ENCODE results near the gene RASAL2.

RASAL2 gene

DNA sequence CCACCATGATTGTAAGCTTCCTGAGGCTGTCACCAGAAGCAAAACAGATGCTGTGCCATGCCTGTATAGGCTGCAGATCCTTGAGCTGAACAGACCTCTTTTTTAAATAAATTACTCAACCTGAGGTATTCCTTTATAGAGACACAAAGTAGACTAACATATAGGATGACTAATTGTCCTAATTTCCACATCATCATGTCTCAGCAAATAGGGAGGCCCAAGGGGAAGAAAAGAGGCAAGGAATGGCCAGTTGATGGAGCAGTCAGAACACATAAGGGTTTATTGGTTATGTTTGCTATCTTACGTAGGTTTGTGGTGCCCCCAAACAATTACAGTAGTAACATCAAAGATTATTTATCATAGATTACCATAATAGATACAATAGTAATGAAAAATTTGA, 126.2 kb downstream of the RASAL2 start:
- Histone ChIP-seq H3K27me3 (ENCODE audit: control insufficient read depth, insufficient read depth, low read length, poor library complexity, severe bottlenecking) (no peaks in the 10 kb centered on the region), H3K9me3 (ENCODE audit: control insufficient read depth, low read length) (no peaks in the 10 kb centered on the region), H3K4me3 (ENCODE audit: insufficient read depth, low read depth, low read length) (no peak overlapping the region), H3K36me3 (ENCODE audit: control insufficient read depth, insufficient read depth, low read length) (no peaks in the 10 kb centered on the region), H3K4me1 (ENCODE audit: control insufficient read depth, insufficient read depth, low read length) (no peaks in the 10 kb centered on the region), H3K27ac (ENCODE audit: insufficient read depth, low read depth, low read length, poor library complexity, severe bottlenecking) (no peak overlapping the region)
- WGBS, 2 experiments: 100% methylated on average over 1 of the region's 1 CpG; no CpG with 5 or more reads in 1 of the 2 experiments

DNA sequence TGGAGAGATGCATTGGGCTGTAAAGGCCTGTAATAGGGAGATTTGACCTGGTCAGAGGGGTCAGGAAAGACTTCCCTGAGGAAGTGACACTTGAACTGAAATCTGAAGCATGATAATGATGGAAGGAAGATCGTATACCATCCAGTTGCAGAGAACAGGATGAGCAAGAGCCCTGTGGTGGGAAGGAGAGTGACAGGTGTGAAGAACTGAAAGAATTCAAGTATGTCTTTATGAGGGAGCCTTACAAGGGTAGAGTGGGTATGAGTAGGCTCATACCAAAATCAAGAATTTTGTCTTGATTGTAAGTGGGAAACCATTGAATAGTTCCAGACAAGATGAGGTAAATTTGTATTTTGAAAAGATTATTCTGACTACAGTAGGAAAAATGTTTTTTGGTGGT, 129.4 kb downstream of the RASAL2 start:
- H3K9me3 ChIP-seq (ENCODE audit: control insufficient read depth, low read length): no peaks in the 10 kb centered on the region
- no peak overlapping the region for H3K27ac ChIP-seq (ENCODE audit: insufficient read depth, low read depth, low read length, poor library complexity, severe bottlenecking)
- H3K4me3 ChIP-seq (ENCODE audit: insufficient read depth, low read depth, low read length): no peak overlapping the region
- 80 to 92% methylated on average over 1 of the region's 1 CpG for WGBS, 2 experiments
- H3K27me3 ChIP-seq (ENCODE audit: control insufficient read depth, insufficient read depth, low read length, poor library complexity, severe bottlenecking): no peaks in the 10 kb centered on the region
- H3K4me1 ChIP-seq (ENCODE audit: control insufficient read depth, insufficient read depth, low read length): no peaks in the 10 kb centered on the region
- no peaks in the 10 kb centered on the region for H3K36me3 ChIP-seq (ENCODE audit: control insufficient read depth, insufficient read depth, low read length)

DNA sequence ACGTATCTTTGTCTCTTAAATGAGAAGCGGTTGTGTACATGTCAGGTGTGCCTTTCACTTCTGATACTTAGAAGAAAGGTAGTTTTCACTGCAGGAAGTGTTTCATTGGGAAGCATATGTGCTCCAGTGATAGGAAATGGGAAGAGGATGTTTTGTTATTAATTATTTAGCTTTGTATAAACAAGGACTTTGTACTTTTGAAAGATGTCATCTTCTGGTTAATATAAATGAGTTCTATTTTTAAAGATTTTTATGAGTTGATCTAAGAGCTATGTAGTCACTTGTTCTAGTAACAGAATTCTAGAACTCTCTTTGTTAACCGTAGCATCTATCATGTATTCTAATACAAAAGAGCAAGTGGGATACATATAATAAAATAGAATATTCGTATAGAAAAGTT, 130.5 kb downstream of the RASAL2 start:
- 93 to 97% methylated on average over 2 of the region's 4 CpGs for WGBS, 2 experiments
- H3K27ac ChIP-seq (ENCODE audit: insufficient read depth, low read depth, low read length, poor library complexity, severe bottlenecking): no peak overlapping the region
- no peak overlapping the region for H3K4me3 ChIP-seq (ENCODE audit: insufficient read depth, low read depth, low read length)
- H3K36me3 ChIP-seq (ENCODE audit: control insufficient read depth, insufficient read depth, low read length): no peaks in the 10 kb centered on the region
- no peaks in the 10 kb centered on the region for H3K9me3 ChIP-seq (ENCODE audit: control insufficient read depth, low read length)
- no peaks in the 10 kb centered on the region for H3K4me1 ChIP-seq (ENCODE audit: control insufficient read depth, insufficient read depth, low read length)
- no peaks in the 10 kb centered on the region for H3K27me3 ChIP-seq (ENCODE audit: control insufficient read depth, insufficient read depth, low read length, poor library complexity, severe bottlenecking)

DNA sequence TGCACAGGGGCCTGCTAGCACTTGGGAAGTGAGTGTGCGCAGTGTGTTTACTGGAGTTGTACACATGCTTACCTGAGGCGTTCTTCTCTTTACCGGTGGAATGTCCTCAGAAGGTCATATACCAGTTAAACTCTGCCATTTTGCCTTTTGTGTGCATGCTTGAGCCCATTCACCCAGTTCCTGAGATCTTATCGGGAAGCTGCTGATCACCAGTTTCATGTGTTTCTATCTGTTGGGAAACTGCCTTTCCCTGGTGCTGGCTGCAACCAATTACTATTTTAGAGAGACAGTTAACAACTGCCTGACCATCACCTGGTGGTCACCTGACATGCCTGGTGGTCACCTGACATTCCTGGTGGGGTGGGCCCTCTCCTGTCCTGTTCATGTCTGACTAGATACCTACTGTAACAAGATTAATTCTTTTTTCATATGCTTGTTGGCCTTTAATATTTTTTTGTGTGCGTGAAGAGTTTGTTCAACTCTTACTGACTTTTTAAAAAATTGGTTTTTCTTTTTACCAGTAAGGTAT, 137.0 kb downstream of the RASAL2 start:
- 94 to 98% methylated on average over 5 of the region's 5 CpGs for WGBS, 2 experiments
- no peaks in the 10 kb centered on the region for H3K36me3 ChIP-seq (ENCODE audit: control insufficient read depth, insufficient read depth, low read length)
- H3K4me3 ChIP-seq (ENCODE audit: insufficient read depth, low read depth, low read length): no peak overlapping the region
- H3K9me3 ChIP-seq (ENCODE audit: control insufficient read depth, low read length): no peaks in the 10 kb centered on the region
- no peaks in the 10 kb centered on the region for H3K4me1 ChIP-seq (ENCODE audit: control insufficient read depth, insufficient read depth, low read length)
- H3K27ac ChIP-seq (ENCODE audit: insufficient read depth, low read depth, low read length, poor library complexity, severe bottlenecking): no peak overlapping the region
- no peaks in the 10 kb centered on the region for H3K27me3 ChIP-seq (ENCODE audit: control insufficient read depth, insufficient read depth, low read length, poor library complexity, severe bottlenecking)

DNA sequence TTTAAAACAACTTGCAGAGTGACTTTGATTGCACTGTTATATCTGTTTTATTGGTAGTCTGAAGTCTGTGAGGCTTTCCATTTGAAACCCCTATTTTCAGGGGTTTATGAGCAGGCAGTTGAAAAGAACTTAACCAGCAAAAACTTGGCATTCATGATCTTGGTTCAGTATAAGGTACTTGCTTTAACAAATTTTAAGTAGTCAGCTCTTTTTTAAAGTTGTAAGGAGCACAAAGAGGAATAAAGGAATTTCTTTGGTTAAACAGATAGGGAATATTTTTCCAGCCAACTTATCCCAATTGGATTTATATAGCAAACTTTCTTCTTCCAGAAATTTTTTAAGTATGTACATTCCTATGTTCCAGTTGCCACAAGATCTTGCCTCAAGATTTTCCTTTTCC, 138.2 kb downstream of the RASAL2 start:
- Histone ChIP-seq H3K4me3 (ENCODE audit: insufficient read depth, low read depth, low read length) (no peak overlapping the region), H3K27ac (ENCODE audit: insufficient read depth, low read depth, low read length, poor library complexity, severe bottlenecking) (no peak overlapping the region), H3K4me1 (ENCODE audit: control insufficient read depth, insufficient read depth, low read length) (no peaks in the 10 kb centered on the region), H3K27me3 (ENCODE audit: control insufficient read depth, insufficient read depth, low read length, poor library complexity, severe bottlenecking) (no peaks in the 10 kb centered on the region), H3K36me3 (ENCODE audit: control insufficient read depth, insufficient read depth, low read length) (no peaks in the 10 kb centered on the region), H3K9me3 (ENCODE audit: control insufficient read depth, low read length) (no peaks in the 10 kb centered on the region)

DNA sequence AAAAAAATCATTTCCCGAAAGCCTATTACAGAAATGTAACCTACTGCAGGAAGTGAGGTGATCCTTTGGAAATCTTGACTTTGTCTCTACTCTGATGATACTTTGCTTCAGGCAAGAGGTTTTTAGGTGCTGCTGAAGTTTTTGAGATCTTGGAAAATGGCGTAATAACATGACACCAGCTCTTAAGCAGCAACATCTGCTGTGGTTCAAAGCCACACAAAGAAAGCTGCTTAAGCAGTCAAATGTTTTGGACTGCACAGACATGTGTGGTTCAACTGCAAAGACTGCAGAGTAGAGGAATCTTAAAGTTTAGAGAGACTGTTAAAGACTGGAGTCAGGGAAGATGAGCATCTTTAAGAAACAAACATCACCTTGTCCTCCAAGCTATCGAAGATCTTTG, 139.0 kb downstream of the RASAL2 start:
- 98 to 99% methylated on average over 3 of the region's 3 CpGs for WGBS, 2 experiments
- Histone ChIP-seq H3K27ac (ENCODE audit: insufficient read depth, low read depth, low read length, poor library complexity, severe bottlenecking) (no peak overlapping the region), H3K27me3 (ENCODE audit: control insufficient read depth, insufficient read depth, low read length, poor library complexity, severe bottlenecking) (no peaks in the 10 kb centered on the region), H3K9me3 (ENCODE audit: control insufficient read depth, low read length) (no peaks in the 10 kb centered on the region), H3K4me3 (ENCODE audit: insufficient read depth, low read depth, low read length) (no peak overlapping the region), H3K4me1 (ENCODE audit: control insufficient read depth, insufficient read depth, low read length) (no peaks in the 10 kb centered on the region), H3K36me3 (ENCODE audit: control insufficient read depth, insufficient read depth, low read length) (no peaks in the 10 kb centered on the region)

DNA sequence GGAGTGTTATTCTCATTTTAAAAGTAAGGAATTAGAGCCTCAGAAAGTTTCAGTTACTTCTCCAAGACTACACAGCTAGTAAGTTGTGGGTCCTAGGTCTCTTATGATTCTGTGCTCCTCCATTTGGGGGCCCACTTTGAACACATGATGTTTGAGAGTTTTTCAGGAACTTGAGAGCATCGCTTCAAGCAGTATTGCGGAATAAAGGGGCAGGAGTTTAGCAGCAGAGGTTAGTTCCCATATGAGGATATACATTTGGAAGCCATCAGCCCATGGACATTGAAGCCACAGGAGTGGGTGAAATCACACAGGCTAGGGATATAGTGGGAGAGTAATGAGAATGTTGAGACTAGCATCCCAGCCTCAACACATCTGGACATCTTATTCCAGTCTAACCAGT, 143.2 kb downstream of the RASAL2 start:
- Histone ChIP-seq H3K9me3 (ENCODE audit: control insufficient read depth, low read length) (no peaks in the 10 kb centered on the region), H3K27ac (ENCODE audit: insufficient read depth, low read depth, low read length, poor library complexity, severe bottlenecking) (peak overlapping the region; percentile 26), H3K27me3 (ENCODE audit: control insufficient read depth, insufficient read depth, low read length, poor library complexity, severe bottlenecking) (no peaks in the 10 kb centered on the region), H3K4me3 (ENCODE audit: insufficient read depth, low read depth, low read length) (no peak overlapping the region), H3K36me3 (ENCODE audit: control insufficient read depth, insufficient read depth, low read length) (no peaks in the 10 kb centered on the region), H3K4me1 (ENCODE audit: control insufficient read depth, insufficient read depth, low read length) (no peaks in the 10 kb centered on the region)
- WGBS, 2 experiments: 95 to 100% methylated on average over 2 of the region's 2 CpGs

DNA sequence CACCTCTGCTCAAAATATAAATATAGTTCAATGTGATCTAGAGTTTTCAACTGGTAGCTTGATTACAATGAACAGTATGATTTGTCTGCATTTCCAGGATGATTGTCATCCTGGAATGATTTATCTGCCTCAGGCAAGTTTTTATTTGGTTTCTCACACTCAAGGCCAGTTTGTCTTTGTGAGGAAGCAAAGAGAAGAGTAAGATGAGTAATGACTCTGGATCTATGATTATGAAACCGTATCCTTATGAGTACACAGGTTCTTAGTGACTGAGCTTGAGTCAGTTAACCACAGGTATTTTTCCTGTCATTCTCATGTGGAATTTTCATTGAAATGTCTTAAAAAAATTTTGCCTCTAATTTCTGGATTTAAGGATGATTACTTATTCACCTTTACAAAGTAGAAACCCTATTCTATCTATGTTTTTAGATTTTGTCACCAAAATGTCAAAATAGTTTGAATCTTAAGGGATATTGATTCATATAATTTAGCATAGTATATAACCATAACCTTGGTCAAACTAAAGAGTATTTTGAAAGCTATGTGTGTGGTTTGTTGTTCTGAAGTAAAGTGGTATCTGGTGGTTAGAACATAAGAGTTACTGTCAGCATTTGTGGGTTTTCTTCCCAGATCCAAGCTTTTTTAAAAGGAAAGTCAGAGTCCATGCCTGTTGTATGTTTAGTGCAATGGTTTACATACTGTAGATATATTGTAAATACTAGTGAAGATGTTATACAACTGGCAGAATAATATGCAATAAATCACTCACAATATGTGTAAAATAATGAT, 145.0 kb downstream of the RASAL2 start:
- Histone ChIP-seq H3K36me3 (ENCODE audit: control insufficient read depth, insufficient read depth, low read length) (no peaks in the 10 kb centered on the region), H3K4me3 (ENCODE audit: insufficient read depth, low read depth, low read length) (no peak overlapping the region), H3K27ac (ENCODE audit: insufficient read depth, low read depth, low read length, poor library complexity, severe bottlenecking) (no peak overlapping the region), H3K9me3 (ENCODE audit: control insufficient read depth, low read length) (no peaks in the 10 kb centered on the region), H3K4me1 (ENCODE audit: control insufficient read depth, insufficient read depth, low read length) (no peaks in the 10 kb centered on the region), H3K27me3 (ENCODE audit: control insufficient read depth, insufficient read depth, low read length, poor library complexity, severe bottlenecking) (no peaks in the 10 kb centered on the region)
- 85 to 92% methylated on average over 1 of the region's 1 CpG for whole genome bisulfite sequencing, 2 experiments

DNA sequence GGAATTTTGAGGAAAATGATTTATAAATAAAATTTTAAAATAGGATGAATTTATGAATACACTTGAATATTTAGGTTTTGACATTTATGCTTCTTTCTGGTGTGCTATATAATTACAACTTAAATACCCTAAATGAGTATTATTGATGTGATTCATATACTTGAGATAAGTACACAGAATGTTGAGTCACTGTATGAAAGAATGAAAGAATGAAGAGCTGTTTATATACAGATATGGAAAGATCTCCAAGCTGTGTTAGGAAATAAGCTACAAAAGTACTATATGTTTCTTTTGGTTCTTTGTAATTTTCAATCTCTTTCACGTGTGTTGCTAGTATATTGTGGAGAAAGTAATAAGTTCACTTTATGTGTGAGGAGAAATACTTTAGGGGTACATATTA, 147.2 kb downstream of the RASAL2 start:
- Histone ChIP-seq H3K27me3 (ENCODE audit: control insufficient read depth, insufficient read depth, low read length, poor library complexity, severe bottlenecking) (no peaks in the 10 kb centered on the region), H3K4me3 (ENCODE audit: insufficient read depth, low read depth, low read length) (no peak overlapping the region), H3K9me3 (ENCODE audit: control insufficient read depth, low read length) (no peaks in the 10 kb centered on the region), H3K4me1 (ENCODE audit: control insufficient read depth, insufficient read depth, low read length) (no peaks in the 10 kb centered on the region), H3K27ac (ENCODE audit: insufficient read depth, low read depth, low read length, poor library complexity, severe bottlenecking) (no peak overlapping the region), H3K36me3 (ENCODE audit: control insufficient read depth, insufficient read depth, low read length) (no peaks in the 10 kb centered on the region)
- 86 to 93% methylated on average over 1 of the region's 1 CpG for WGBS, 2 experiments

DNA sequence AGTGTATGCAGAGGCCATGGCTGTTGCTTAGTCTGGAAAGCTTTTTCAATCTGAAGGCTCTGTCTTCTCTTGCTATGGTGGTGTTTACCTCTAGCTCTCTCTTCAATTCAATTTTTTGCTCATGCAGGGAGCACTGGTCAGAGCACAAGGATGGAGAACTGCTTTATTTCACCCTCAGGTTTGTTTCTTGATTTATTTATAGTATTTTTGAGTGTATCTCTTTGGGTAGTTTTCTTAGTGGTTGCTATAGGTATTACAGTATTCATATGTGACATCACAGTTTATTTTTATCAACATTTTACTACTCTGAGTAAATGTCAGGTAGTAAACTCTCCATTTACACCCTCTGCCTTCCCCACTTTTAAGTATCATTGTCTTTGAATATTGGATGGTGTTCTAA, 147.9 kb downstream of the RASAL2 start:
- Histone ChIP-seq H3K4me3 (ENCODE audit: insufficient read depth, low read depth, low read length) (no peak overlapping the region), H3K27me3 (ENCODE audit: control insufficient read depth, insufficient read depth, low read length, poor library complexity, severe bottlenecking) (no peaks in the 10 kb centered on the region), H3K9me3 (ENCODE audit: control insufficient read depth, low read length) (no peaks in the 10 kb centered on the region), H3K36me3 (ENCODE audit: control insufficient read depth, insufficient read depth, low read length) (no peaks in the 10 kb centered on the region), H3K27ac (ENCODE audit: insufficient read depth, low read depth, low read length, poor library complexity, severe bottlenecking) (no peak overlapping the region), H3K4me1 (ENCODE audit: control insufficient read depth, insufficient read depth, low read length) (no peaks in the 10 kb centered on the region)
